Mesenteric fat pad (tissue), 1 donor: Measurements from ENCODE around the gene MC5R. TPM values are rescaled to one million over a fixed set of nuclear protein-coding genes. Genes with fewer than 3 reads are reported as not detected.
"Not testable (repeated sequence)": the region's sequence is repeated elsewhere in the genome, so short reads cannot be mapped to it uniquely, and the experiment has no call there.

Experiments
- DNase-seq: peaks from one replicate; pipeline ENCODE4 v3.0.0-alpha.2; 2020; ENCODE audit warnings: low spot score
- total RNA-seq: library from RNA; stranded (reverse); fragmentation: NEBNext Ultra II Directional; extraction: Animal tissue kit (Norgen Biotek cat#: 25700); gene quantifications from one replicate; pipeline ENCODE4 v1.2.1, GENCODE V29; 2021
- donor health status: DM: yes; HTN: yes; CAD: no.

MC5R gene
- total RNA-seq, 1 donor from 2014 or later: not detected

DNA sequence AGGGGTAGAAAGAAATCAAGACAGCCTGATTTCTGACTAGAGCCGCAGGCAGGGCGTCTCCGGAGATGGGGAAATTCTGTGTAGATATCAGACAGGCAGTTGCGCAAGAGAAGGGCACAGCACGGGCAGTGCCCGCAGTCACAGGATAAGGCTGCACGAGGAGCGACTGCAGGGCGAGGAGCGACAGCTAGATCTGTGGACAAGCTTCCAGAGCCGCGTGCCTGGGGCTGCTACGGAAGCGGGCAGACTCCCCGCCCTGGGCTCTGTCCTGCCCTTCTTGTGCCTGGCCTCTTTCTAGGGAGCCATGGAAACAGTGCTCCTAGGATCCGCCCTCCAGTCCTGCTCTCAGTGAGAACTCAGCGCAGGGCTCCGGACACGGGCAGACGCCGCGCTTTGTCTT is 12.6 kb downstream of the MC5R start:
- DNase-seq: no peak

DNA sequence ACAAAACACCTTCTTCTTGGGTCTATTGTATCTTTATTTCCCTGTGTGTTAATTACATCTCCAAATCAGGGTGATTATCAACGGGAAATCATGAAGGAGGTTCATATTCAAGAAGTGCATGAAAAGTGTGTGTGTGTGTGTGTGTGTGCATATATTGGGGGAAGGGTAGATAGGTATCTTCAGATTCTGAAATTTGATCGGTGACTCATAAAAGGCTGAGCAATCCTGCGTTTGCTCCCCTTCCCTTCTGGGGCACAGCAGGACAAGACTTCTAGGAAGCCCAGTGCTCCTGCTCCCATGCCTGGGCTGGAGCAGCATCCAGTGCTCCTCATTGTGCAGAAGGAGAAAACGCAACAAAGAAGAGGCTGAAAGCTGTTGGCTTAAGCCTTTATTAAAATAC is 25.8 kb downstream of the MC5R start:
- DNase-seq: no peak

DNA sequence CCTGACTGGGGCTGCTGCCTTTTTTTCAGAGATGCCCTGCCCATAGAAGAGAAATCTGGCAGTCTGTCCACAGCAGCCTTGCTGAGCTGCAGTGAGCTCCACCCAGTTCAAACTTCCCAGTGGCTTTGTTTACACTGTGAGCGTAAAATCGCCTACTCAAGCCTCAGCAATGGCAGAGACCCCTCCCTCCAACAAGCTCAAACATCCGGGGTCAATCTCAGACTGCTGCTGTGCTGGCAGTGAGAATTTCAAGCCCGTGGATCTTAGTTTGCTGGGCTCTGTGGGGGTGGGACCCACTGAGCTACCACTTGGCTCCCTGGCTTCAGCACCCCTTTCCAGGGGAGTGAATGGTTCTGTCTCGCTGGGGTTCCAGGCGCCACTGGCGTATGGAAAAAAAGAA is 38.9 kb downstream of the MC5R start:
- DNase-seq: not testable (repeated sequence)

DNA sequence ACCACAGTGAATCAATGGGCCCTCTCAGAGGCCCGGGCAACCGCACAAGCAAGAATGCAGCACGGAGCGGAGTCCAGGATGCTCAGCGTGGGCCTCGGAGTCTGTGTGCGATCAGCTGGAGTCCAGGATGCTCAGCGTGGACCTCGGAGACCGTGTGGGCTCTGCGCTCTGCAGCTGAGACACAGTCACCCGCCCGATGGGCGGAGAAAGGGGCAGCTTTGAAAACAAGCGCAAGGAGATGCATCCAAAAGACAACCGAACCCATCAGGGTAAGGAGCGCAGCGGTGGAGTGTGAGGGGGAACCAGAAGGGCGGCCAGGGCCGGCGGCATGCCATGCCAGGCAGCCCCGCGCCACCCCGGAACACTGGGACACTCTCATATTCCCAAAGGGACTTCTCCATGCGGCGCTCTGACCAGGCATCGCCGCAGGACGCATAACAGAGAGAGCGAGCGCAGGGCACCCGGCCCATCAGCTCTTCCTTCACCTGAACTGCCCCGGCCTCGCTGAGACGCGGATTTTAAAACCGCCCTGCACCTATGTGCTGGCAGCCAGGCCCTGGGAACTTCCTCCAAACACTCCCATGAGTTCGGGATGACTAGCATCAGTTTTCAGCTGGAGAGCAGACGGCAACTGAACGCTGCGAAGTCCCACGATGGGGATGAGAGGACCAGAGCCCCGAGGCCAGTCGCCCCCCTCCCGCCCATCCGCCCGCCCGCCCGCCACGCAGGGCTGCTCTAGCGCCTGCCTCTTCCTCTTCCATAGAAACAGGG is 44.7 kb downstream of the MC5R start:
- DNase-seq: no peak

DNA sequence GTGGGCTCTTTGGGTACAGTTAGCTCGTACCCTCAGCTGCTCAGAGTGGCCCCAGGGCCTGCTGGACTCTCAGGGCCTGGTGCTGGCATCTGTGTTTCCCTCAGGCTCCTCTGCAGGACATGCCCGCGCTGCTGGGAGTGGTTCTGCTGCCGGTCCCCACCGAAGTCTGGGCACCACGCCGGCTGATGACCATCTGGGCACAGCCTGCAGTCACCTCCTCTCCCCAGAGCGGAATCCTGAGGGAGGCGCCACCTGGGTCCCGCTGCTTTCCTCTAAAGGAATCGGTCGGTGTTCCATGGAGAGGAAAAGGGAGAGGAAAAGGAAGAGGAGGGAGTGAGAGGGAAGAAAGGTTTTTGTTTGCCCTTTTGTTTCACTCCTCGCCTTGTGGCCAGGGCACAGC is 47.8 kb downstream of the MC5R start:
- DNase-seq: no peak

DNA sequence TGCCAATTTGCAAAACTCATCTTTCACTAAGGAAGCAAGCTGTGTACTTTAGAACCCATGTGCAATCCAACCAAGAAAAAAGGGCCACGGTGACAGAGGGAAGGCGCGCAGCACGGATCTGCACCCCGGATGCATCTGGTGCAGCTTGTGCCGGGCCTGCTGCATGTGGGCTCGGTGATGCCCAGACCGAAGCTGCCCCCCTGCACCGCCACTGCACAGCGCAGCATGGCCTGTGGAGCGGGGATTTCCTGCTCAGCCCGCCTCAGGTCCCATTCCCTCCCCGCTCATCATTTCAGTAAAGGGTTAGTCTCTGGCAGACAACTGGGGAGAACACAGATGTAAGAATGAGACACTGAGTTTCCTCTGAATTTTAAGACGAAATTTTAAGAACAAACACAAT is 48.4 kb downstream of the MC5R start:
- no peak for DNase-seq

DNA sequence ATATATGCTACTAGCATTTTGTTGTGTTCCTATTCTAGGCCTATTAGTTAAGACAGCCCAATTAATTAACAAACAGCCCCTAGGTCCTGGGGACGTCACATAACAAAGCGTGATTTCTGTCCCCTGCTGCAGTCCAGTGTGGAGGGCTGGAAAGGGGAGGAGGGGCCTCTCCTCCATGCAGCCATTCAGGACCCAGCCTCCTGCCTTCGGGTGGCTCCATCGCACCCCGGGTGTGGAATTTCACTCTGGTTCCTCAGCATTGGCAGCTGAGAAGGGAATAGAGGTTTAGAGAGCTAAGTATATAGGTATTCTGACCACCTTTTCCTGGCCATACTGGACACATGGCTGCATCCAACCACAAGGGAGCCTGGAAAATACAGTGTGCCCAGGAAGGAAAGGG is 49.0 kb downstream of the MC5R start:
- no peak for DNase-seq

DNA sequence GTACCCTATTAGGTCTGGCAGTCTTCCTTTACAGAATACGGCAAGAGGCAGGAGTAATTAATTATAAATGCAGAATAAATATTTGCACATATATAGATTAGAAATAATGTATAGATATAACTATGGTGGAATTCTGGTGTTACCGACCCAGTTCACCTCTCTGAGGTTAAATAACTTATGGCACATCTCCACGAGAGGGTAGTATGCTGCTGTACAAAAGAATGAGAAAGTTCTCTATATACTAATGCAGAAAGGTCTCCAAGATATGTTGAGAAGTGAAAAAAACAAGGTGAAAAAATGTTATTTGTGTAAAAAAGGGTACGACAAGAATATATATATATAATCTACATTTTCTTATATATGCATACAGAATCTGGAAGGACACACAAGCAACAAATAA is 50.6 kb downstream of the MC5R start:
- no peak for DNase-seq

Other genes starting within 250 kb of the MC5R start
- gene FAM210A, start 97.6 kb upstream of the MC5R start, total RNA-seq: 17.3 TPM
- gene RNMT, start 97.5 kb upstream of the MC5R start, total RNA-seq: 23.2 TPM
- gene MC2R, start 91.4 kb downstream of the MC5R start, total RNA-seq: not detected